Stimulated activated CD8-positive, alpha-beta memory T cell treated with anti-CD3 and anti-CD28 coated beads, Interleukin-4, amount 100 ng/mL, for 4 hours (primary cell): ENCODE results near the gene LRRFIP1.

Experiments
- DNase-seq, 2 donors: peaks; one replicate each; pipeline ENCODE4 v3.0.0-alpha.2; 2020; ENCODE audit warnings: low read depth in 2 of 2, low spot score in 1 of 2

Gene LRRFIP1

GRCh38 chr2:237827421-237827987 is 200.1 kb downstream of the LRRFIP1 start:
- DNase-seq: no peak
